ENCODE data around the gene IRF2BP2.

GRCh38 chr1:234611847-234612351, 1.9 kb upstream of the IRF2BP2 start:
- TF ChIP-seq ZNF274 (IDR thresholded peaks at IDR 0.05; ENCODE audit: low read depth, low read length) (no peak), YY1 (IDR thresholded peaks at IDR 0.05; ENCODE audit: insufficient read depth, insufficient read length) (no peak)

Measured in NT2/D1 (cell line).